Renal cortical epithelial cell (primary cell): ENCODE measurements around the gene C1orf198. TPM values are rescaled to one million over a fixed set of nuclear protein-coding genes. Genes with fewer than 3 reads are reported as not detected.

ENCODE experiments used
- DNase-seq: peaks from one replicate; pipeline ENCODE4 v3.0.0-alpha.2; 2011; ENCODE audit warnings: low read depth
- total RNA-seq: library from RNA; depleted of rRNA; stranded (reverse); fragments of >200 nt; gene quantifications from 2 replicates; pipeline ENCODE4 v1.2.3, GENCODE V29; 2014

Gene C1orf198
- total RNA-seq, 1 donor from 2014 or later, result 22.1 TPM

GRCh38 chr1:230809256-230809990, 58.9 kb downstream of the C1orf198 start:
- no peak for DNase-seq

- DNase-seq, result no peak
These were observed 59.9 kb downstream of the C1orf198 start for GRCh38 chr1:230808281-230808872.

GRCh38 chr1:230807561-230808280, 60.6 kb downstream of the C1orf198 start:
- DNase-seq, result no peak

DNA sequence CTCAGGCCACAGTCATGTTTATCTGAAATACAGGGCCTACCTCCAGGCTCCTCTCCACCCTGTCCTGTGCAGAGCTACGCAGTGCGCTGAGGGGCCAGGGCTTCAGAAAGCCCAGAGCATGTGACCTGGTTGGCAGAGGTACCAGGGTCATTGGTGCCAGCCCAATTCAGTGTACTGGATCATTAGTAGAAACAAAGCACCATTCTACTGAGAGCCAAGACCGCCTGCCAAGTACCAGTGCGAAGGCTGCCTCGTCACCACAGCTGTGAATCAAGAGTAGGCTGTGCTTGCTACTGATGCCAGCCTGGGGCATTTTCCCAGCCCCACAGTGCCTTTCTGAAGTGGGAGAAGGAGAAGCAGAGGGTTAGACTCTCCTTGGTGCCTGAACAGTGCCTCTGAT, 61.3 kb downstream of the C1orf198 start:
- DNase-seq, result no peak

DNA sequence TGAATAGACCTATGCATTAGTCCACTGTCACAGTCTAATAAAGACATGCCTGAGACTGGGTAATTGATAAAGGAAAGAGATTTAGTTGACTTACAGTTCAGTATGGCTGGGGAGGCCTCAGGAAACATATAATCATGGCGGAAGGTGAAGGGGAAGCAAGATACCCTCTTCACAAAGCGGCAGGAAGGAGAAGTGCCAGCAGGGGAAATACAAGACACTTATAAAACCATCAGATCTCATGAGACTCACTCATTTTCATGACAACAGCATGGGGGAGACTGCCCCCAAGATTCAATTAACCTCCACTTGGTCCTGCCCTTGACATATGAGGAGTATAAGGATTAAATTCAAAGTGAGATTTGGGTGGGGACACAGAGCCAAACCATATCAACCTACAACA, 61.8 kb downstream of the C1orf198 start:
- DNase-seq, result no peak

- DNase-seq, result no peak
These were observed 63.9 kb downstream of the C1orf198 start for GRCh38 chr1:230804396-230804795.

GRCh38 chr1:230800891-230801840, 67.2 kb downstream of the C1orf198 start:
- no peak for DNase-seq

- no peak for DNase-seq
These were observed 69.8 kb downstream of the C1orf198 start for GRCh38 chr1:230798491-230798890.

DNA sequence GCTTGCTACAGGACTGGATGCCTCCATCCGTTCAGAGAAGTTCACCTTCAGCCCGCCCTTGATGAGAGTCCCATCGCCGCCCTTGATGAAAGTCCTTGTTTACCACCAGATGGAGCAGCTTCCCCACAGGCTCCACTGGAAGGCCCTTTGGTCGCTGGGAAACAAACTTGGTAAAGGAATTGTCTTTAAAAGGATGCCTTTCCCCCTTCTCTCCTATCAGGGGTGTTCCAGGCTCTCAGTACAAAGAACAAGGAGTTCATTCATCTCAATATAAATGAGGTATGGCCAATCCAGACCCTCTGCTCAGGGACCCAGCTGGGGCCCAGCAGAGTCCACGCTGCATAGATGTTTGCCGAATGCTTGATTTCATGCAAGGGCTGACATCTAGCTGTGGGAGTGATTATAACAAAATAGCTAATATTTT, 70.4 kb downstream of the C1orf198 start:
- peak; percentile 46 for DNase-seq

DNA sequence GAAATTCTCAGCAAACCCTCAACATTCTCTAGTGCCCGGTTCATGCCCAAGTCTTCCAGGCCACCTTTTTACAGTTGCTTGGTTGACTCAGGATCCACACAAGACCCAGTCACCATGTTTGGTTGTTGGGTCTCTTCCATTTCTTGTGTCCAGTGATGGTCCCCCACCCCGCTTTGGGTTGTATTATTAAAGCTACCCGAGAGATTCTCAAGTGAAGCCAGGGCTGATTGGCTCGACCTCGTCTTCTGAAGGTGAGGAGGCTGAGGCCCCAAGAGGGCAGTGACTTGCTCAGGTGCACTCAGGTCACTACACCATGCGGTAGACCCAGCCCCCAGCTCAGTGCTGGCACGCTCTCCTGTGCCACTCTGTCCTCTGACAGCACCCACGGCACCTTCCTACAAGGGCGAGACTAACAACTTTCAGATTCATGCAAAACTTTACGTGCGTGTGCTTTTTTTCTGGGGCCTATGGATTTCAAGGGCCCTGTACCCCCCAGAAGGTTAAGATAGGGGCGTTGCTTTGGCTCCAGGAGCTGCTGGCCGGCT, 70.9 kb downstream of the C1orf198 start:
- no peak for DNase-seq

- DNase-seq, result no peak
These were observed 71.7 kb downstream of the C1orf198 start for GRCh38 chr1:230796626-230797025.

- no peak for DNase-seq
These were observed 73.3 kb downstream of the C1orf198 start for GRCh38 chr1:230794871-230795605.

DNA sequence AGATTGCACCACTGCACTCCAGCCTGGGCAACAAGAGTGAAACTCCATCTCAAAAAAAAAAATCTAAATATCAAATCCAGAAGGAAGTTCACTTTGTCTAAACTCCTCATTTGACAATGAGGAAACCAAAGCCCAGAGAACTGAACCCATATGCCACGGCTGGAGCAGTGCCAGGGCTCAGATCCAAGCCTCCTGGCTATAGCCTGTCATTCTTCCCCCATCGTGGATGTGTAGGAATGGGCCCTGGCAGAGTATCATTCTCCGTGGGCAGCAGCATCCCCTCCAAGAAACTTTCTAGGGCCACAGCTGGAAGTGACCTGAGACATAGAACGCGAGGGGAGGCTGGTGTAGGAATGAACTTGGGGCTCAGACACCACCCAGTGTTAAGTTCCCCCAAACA, 73.9 kb downstream of the C1orf198 start:
- DNase-seq, result no peak

GRCh38 chr1:230793463-230793745, 74.9 kb downstream of the C1orf198 start:
- no peak for DNase-seq

- no peak for DNase-seq
These were observed 75.4 kb downstream of the C1orf198 start for GRCh38 chr1:230792691-230793462.

- no peak for DNase-seq
These were observed 76.2 kb downstream of the C1orf198 start for GRCh38 chr1:230791986-230792564.

DNA sequence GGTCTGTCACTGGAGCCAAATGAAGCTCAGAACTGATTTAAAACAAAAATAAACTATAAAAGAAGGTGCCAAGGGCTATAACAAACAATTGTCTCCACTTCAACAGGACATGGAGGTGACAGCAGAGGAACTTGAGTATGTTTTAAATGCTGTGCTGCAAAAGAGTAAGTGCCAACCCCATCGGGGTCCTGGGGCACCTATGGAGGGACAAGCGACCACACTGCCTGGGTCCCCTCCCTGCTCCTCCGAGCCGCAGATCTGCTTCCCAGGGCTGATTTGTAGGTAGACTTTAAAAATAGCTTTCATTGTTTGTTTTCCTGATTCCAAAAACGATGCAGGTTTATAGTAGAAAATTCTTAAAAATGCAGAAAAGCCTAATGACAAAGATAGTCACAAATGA, 78.3 kb downstream of the C1orf198 start:
- no peak for DNase-seq

DNA sequence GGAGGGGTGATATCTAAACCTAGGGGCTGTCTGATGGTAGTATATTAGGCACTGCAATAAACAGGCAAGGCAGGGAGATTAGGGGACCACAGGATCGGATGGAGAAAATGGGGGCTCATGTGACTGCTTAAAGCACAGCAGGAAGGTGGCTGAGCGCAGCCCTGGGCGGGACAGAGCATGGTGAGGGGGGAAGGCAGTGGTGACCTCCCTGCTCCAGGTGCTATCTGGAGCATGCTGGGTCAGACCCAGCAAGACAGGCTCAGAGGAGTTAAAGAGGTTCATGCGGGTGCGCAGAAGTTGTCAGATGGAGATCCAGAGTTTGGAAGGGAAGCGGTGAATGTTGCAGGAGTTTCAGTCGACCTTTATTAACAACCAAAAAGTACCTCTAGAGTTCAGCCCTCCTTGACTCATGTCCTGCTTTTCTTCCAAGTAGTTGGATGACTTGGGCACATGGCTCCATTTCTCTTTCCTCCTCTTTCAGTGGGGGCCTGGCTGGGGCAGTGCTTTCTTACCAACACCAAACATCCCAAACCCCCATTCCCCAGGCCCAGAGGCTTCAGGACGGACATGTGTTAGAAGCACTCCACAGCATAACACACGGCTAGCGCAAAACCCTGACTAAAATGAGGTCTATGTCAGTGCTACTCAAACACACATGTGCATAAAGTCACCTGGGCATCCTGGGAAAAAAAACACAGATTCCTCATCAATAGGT, 79.6 kb downstream of the C1orf198 start:
- no peak for DNase-seq

DNA sequence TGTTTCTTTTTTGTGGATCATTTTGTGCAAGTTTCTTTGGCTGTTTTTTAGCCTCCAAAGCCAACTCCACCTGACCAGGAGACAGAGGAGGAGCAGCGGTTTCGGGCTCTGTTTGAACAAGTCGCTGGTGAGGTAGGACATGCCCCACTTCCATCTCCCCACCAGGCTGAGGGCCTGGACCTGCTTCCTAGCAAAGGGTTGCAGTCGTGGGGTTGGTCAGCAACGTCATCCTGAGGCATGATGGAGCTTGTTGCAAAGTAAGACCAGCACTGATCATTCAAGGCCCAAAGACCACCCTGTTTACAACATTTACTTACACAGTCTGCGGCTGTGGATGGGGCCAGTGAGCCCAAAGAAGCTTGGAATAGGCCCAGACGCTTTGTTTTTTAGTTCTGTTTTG, 80.8 kb downstream of the C1orf198 start:
- no peak for DNase-seq
